GM21619 (cell line): ENCODE data around the gene PSENEN.

ENCODE experiments used
- ATAC-seq: cut with Tn5 transposase; IDR thresholded peaks from one replicate; pipeline ENCODE4 v1.9.1; 2021; ENCODE audit not compliant: unreplicated experiment

PSENEN gene, protein sequence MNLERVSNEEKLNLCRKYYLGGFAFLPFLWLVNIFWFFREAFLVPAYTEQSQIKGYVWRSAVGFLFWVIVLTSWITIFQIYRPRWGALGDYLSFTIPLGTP

DNA sequence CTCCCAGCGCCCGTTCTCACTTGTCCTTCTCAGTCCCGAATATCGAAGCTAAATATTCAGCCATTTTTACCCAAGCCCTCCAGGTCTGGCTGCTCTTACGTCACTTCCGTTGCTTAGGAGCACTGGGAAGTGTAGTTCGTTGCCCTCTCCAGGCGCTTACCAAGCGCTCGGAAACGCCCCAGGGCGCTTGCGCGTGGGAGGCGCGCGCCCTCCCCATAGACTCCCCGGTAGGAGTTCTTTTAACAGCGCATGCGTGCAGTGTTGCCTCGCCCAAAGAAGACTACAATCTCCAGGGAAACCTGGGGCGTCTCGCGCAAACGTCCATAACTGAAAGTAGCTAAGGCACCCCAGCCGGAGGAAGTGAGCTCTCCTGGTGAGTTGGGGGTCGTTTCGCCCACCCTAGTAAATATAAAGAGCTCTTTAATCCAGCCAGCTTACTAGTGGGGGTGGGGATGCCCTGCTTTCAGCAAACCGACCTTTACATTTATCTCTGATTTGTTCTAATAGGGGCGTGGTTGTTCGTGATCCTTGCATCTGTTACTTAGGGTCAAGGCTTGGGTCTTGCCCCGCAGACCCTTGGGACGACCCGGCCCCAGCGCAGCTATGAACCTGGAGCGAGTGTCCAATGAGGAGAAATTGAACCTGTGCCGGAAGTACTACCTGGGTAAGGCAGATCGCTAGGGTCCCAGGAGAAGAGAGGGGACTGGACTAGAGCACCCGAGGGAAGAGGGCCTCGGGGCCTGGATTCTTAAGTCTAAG is at the start of gene PSENEN, which contains the start of gene U2AF1L4:
TSS of gene PSENEN (plus strand) at position 324 of the 759 bp plus-strand sequence. CDS start at position 604, 280 bp downstream.
TSS of gene U2AF1L4 (minus strand) at position 91 of the 759 bp plus-strand sequence. CDS start at position 64, 27 bp downstream.
- peak; percentile 38 for ATAC-seq

- no peak for ATAC-seq
Observed at GRCh38 chr19:35695895-35696422, 49.5 kb upstream of the PSENEN start.

GRCh38 chr19:35696835-35697234 is 48.6 kb upstream of the PSENEN start:
- no peak for ATAC-seq

DNA sequence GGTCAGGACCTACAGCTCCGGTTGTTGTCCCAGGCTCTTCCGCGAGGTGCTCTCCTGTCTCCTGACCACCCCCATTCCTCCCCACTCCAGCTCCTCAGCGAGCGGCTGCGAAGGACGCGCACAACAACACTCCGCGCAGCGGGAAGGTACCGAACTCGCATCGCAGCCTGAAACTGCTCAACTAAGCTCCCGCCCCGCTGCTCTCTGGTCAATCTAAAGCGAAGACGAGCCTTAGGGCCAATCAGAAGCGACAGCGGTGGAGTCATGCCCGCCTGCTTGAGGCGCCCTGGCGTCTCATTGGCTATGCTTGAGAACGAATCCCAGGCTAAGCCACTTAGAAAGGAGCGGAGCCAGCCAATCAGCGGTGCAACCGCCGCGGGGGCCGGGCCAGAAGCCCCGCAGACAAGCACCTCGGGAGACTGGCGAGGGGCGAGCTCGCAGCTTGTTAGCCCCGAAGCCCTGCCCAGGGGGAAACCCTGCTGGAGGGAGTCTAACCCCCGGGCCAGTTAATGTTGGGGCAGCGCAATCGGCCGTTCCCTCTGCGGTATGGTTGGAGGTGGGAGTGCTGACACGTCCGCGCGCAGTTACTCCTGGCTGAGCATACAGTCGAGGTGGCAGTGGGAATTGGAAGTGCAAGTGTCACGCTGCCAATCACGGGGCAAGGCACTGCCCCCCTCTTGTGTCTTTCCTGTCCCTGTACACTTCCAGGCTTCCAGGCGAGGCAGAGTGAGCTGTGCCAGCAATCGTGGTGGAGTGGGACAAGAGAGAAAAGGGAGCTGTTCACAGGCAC is 43.0 kb upstream of the PSENEN start:
- peak; percentile 90 for ATAC-seq

- ATAC-seq: no peak
Observed at GRCh38 chr19:35703343-35703742, 42.1 kb upstream of the PSENEN start.

DNA sequence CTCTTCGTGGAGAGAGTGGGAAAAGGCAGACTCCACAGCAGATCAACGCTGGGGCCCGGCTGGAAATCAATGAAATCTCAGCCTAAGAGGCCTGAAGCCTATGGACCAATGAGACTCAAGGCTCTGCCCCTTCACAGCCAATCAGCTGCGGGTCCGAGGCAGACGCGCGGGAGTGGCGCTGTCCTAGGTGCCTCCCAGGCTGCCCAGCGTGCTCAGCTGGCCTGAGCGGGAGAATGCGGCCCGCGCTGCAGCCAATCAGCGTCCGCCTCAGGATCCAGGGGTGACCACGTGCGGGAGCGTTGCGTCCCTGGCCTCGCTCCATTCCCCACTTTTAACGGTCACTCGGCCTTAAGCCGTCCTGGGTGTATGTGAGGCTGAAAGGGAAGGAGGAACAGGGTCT is 41.2 kb upstream of the PSENEN start, which contains the start of gene ZBTB32:
TSS of gene ZBTB32 (plus strand) at position 341 of the 400 bp plus-strand sequence. CDS start 10,069 bp downstream, outside the sequence.
- no peak for ATAC-seq

GRCh38 chr19:35708391-35708790 is 37.1 kb upstream of the PSENEN start:
- no peak for ATAC-seq

- ATAC-seq: peak; percentile 28
Observed at GRCh38 chr19:35710784-35711723, 34.4 kb upstream of the PSENEN start.

- ATAC-seq: no peak
Observed at GRCh38 chr19:35712567-35713505, 32.6 kb upstream of the PSENEN start.

DNA sequence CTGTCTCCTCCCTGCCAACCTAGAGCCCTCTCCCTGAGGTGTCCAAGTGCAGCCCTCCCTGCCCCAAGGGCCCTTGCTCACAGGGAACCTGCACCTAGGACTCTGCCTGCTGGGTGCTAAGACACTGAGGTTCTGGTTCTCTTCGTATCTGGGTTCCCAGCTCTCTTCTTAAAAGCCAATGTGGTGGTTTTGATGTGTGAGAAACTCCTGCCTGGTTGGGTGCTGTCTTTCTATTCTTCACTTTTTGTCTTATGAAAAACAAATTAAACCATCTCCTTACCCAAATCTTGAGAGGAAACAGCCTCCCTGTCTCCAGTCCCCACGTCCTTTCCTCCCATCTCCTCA is 32.0 kb upstream of the PSENEN start:
- ATAC-seq: no peak

DNA sequence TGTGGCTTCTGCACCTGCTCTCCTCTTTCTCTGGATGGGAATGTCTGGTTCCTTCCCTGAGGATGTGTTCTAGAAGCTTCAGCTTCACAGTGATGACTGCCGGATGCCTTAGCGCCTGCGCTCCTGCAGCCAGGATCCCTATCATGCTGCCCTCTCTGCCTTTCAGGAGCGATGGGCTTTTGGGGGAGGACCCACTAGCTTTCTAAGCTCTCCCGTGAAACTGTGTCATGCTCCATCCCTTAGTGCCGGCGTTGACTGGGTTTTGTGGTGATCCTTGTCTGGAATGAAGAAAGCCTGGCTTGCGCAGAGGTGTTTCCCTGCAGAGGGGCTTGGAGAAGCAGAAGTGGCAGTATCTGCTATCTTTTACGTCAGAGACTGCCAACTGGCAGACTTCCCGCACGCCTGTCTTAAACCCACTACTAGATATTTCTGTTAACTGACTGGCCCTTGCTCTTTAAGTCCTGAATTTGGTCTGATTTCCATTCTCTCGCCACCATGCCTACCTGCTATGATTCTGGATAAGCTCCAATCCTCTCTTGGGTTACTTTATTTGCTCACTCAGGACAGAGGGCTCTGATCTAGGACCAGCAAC is 31.5 kb upstream of the PSENEN start:
- ATAC-seq: no peak

DNA sequence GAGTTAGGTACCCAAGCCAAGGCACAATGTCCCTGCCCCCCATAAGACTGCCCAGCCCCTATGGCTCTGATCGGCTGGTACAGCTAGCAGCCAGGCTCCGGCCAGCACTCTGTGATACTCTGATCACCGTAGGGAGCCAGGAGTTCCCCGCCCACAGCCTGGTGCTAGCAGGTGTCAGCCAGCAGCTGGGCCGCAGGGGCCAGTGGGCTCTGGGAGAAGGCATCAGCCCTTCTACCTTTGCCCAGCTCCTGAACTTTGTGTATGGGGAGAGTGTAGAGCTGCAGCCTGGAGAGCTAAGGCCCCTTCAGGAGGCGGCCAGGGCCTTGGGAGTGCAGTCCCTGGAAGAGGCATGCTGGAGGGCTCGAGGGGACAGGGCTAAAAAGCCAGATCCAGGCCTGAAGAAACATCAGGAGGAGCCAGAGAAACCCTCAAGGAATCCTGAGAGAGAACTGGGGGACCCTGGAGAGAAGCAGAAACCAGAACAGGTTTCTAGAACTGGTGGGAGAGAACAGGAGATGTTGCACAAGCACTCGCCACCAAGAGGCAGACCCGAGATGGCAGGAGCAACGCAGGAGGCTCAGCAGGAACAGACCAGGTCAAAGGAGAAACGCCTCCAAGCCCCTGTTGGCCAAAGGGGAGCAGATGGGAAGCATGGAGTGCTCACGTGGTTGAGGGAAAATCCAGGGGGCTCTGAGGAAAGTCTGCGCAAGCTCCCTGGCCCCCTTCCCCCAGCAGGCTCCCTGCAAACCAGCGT is 30.7 kb upstream of the PSENEN start:
- ATAC-seq: no peak

DNA sequence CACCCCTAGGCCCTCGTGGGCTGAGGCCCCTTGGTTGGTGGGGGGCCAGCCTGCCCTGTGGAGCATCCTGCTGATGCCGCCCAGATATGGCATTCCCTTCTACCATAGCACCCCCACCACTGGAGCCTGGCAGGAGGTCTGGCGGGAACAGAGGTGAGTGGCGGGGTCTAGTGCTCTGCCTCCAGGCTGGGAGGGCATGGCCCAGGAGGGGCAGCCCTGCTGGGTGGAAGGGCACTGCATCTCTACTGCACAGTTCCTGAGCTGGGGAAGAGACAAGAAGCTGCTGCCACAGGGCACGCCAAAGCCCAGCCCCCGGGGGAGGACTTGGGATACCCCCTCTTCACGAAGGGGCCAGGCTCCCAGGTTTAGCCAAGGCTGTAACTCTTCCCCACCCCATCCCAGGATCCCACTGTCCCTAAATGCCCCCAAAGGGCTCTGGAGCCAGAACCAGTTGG is 30.1 kb upstream of the PSENEN start:
- ATAC-seq: no peak

- no peak for ATAC-seq
Observed at GRCh38 chr19:35715981-35716800, 29.3 kb upstream of the PSENEN start.

- peak; percentile 44 for ATAC-seq
Observed at GRCh38 chr19:35716801-35717664, 28.4 kb upstream of the PSENEN start.

DNA sequence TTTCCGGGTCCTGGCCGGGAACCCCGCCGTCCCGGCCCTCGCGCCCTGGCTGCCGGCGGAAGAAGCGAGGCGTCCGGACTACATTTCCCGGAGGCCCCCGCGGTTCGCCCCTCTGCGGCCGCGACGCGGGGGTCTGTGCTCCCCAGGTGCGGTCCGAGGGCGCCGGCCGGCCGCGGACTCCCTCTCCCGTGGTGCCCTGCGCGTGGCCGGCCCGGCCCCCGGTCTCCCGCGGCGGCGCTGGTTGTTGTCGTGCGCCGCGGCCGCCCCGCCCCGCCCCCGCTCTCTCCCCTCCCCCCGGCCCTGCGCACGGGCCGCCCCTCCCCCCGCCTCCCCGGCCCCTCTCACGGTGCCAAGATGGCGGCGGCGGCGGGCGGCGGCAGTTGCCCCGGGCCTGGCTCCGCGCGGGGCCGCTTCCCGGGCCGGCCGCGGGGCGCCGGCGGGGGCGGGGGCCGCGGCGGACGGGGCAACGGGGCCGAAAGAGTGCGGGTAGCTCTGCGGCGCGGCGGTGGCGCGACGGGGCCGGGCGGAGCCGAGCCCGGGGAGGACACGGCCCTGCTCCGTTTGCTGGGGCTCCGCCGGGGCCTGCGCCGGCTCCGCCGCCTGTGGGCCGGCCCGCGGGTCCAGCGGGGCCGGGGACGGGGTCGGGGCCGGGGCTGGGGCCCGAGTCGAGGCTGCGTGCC is 27.6 kb upstream of the PSENEN start, which contains the start of gene KMT2B:
TSS of gene KMT2B (plus strand) at position 339 of the 680 bp plus-strand sequence. CDS start at position 355, 16 bp downstream.
- no peak for ATAC-seq
